Measurements from ENCODE around the gene TMEM40. TPM values are rescaled to one million over a fixed set of nuclear protein-coding genes. Genes with fewer than 3 reads are reported as not detected.

The TMEM40 gene
- polyA plus RNA-seq, 1 experiment, result 0.41 TPM

GRCh38 chr3:12803371-12803770, 44.3 kb upstream of the TMEM40 start:
- ChIA-PET CTCF (no interaction called here), POLR2A (no interaction called here)
- no peak overlapping the region for H3K27ac ChIP-seq (ENCODE audit: low read depth, low read length)
- no peaks in the 10 kb centered on the region; the same call in 1 of the 2 replicates for H3K9me3 ChIP-seq (ENCODE audit: control insufficient read depth, insufficient read depth, low read length)
- H3K27me3 ChIP-seq (ENCODE audit: control insufficient read depth, insufficient read depth, low read length), result no peaks in the 10 kb centered on the region
- no peak for DNase-seq (ENCODE audit: low read depth, low spot score)
- no peak for TF ChIP-seq CTCF (IDR thresholded peaks at IDR 0.05; ENCODE audit: low read depth, low read length)
- H3K4me3 ChIP-seq (ENCODE audit: low read depth, low read length), result no peak overlapping the region

DNA sequence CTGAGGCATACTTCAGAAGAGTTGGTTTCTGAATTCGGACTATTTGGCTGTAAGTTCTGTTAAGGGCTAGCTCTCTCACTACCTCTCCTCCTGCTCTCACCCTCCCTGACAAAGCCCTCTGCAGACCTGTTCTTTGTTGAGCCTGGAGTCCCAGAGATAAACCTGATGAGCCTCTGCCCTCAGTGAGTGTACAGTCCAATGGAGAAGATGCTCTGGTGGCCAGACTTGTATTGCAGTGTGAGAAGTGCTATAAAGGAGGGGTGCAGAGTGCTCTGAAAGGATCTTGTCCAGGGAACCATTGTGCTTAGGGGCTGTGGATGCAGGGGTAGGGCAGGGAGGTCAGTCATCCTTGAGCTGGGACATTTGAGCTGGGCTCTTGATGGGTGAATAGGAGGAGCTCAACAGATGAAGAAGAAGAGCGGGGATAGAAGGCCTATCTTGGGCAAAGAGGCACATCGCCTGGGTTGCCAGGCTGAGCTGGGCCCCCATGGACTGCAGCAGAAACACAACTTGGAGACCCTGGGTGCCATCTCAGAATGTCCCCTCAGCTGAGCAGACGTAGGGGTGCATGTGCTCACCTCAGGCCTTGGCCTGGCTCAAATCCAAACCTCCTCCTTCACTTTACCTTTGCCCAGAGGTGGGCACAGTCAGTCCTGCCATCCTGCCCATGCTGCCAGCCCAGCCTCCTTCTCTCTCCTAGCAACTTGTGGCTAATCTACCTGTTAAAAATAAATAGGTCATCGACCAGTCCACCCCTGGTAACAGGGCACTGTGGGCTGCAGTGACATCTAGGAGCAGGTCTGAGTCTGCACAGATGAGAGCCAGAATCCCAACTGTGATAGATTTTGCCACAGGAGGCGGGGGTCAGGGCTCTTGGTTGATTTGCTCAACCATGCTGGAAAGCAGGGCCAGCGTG, 40.7 kb upstream of the TMEM40 start:
- CTCF ChIA-PET, result interaction anchor here (0.5 to 2.1 kb wide), 3 partner anchors 10 to 21 kb away, joined by 3 to 11 read pairs (median 5); no protein-coding TSS in a partner anchor

DNA sequence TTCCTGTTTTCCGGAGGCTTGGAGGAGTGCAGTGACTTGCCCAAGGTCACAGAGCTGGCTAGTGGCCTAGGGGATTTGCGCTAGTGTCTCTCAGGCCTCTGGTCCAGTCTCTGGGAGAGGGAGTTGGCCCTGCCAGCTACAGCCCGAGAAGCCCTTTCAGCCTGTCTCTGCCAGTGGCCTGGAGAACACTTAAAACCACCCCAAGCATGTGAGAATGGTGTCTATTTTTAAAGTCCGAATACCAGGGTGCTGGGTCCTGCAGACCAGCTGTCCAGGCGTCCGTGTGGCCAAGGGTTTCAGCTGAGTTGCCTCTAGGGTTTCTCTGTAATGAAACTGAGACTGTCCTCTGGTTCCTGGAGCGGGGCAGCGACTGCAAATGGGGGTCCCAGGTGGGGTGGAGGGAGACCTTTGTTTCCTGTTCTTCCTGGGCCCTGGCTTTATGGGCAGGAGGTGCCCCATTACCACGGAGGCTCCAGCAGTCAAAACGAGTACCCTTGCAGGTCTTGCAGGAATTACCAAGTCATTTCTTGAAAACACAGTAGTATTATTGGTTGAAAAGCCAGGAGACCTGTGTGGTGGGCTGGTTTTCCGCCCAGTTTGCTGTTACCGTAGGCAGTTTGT, 39.6 kb upstream of the TMEM40 start:
- Histone ChIP-seq H3K27ac (ENCODE audit: low read depth, low read length) (no peak overlapping the region), H3K9me3 (ENCODE audit: control insufficient read depth, insufficient read depth, low read length) (no peaks in the 10 kb centered on the region; the same call in 1 of the 2 replicates), H3K27me3 (ENCODE audit: control insufficient read depth, insufficient read depth, low read length) (no peaks in the 10 kb centered on the region), H3K4me3 (ENCODE audit: low read depth, low read length) (no peak overlapping the region)
- ChIA-PET POLR2A (interaction anchor here (3.0 kb wide), 1 partner anchor 11 kb away, joined by 14 read pairs; no protein-coding TSS in a partner anchor), CTCF (interaction anchor here (1.7 to 2.1 kb wide), 2 partner anchors 11 to 12 kb away, joined by 5 to 11 read pairs; no protein-coding TSS in a partner anchor)
- no peak for TF ChIP-seq CTCF (IDR thresholded peaks at IDR 0.05; ENCODE audit: low read depth, low read length)
- no peak for DNase-seq (ENCODE audit: low read depth, low spot score)

More for the DNA sequence above, 40.7 kb upstream of the TMEM40 start:
- H3K9me3 ChIP-seq (ENCODE audit: control insufficient read depth, insufficient read depth, low read length), result no peaks in the 10 kb centered on the region; the same call in 1 of the 2 replicates
- no peaks in the 10 kb centered on the region for H3K27me3 ChIP-seq (ENCODE audit: control insufficient read depth, insufficient read depth, low read length)
- no peak overlapping the region for H3K4me3 ChIP-seq (ENCODE audit: low read depth, low read length)
- TF ChIP-seq CTCF (IDR thresholded peaks at IDR 0.05; ENCODE audit: low read depth, low read length), result no peak
- POLR2A ChIA-PET, result interaction anchor here (1.0 kb wide), 1 partner anchor 10 kb away, joined by 3 read pairs; no protein-coding TSS in a partner anchor
- no peak overlapping the region for H3K27ac ChIP-seq (ENCODE audit: low read depth, low read length)
- DNase-seq (ENCODE audit: low read depth, low spot score), result no peak

DNA sequence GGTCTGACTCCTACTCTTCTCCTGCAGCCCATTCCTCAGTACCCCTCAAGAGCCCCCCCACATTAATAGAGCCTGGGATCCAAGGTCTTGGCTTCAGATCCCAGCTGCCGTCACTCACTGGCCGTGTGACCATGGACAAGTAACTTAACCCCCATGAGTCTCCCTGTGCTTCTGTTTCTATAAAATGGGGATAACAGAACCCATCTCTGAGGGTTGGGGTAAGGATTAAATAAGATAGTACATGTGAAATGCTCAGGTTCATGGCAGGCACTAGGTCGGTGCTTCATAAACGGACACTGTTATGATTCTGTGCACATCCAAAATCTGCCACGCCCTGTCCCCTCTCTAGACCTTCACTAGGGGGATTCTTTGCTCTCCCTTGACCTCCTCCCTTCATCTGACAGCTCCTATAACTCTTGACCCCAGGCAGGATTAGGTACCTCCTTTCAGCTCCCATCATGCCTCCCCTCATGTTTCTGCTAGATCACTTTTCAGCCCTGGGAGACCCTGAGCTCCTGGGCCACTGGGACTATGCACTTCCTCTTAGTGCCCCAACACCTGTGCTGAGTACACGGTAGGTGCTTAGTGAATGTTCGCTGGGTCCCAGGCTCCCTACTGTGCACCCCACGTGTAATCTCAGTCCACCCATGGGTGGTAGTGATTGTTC, 39.0 kb upstream of the TMEM40 start:
- ChIA-PET POLR2A (interaction anchor here (3.0 kb wide), 1 partner anchor 12 kb away, joined by 14 read pairs; no protein-coding TSS in a partner anchor), CTCF (interaction anchor here (2.1 to 3.2 kb wide), 3 partner anchors 11 to 44 kb away, joined by 11 to 18 read pairs (median 15); partner anchors contain the start of gene RPL32)
- Histone ChIP-seq H3K27ac (ENCODE audit: low read depth, low read length) (no peak overlapping the region), H3K27me3 (ENCODE audit: control insufficient read depth, insufficient read depth, low read length) (no peaks in the 10 kb centered on the region), H3K9me3 (ENCODE audit: control insufficient read depth, insufficient read depth, low read length) (no peaks in the 10 kb centered on the region; the same call in 1 of the 2 replicates), H3K4me3 (ENCODE audit: low read depth, low read length) (no peak overlapping the region)
- no peak for TF ChIP-seq CTCF (IDR thresholded peaks at IDR 0.05; ENCODE audit: low read depth, low read length)
- DNase-seq (ENCODE audit: low read depth, low spot score), result no peak

Measured in AG04450 (cell line).